K562 (cell line): ENCODE measurements around the gene TRAF3. TPM values are rescaled to one million over a fixed set of nuclear protein-coding genes. Genes with fewer than 3 reads are reported as not detected.

ENCODE experiments used
- ATAC-seq: fragments of 200-7000 bp; cut with Tn5 transposase; 3 replicates; pipeline ENCODE4 v1.9.1; 2020; ENCODE audit warnings: moderate library complexity
- BruUV-seq: library from RNA; stranded (reverse); fragments of 400-500 nt; replicated peaks from 2 replicates; lab custom pipeline; 2021; lab: Mats Ljungman, UMichigan
- CTCF ChIA-PET: fragments of 300-600 bp; formaldehyde crosslinking; extraction: SDS; loops from one replicate; lab custom pipeline; 2021; ENCODE audit warnings: low intra/inter-chr PET ratio; lab: Yijun Ruan, JAX
- POLR2A ChIA-PET: fragments of 300-600, 350-650 bp; sonication (Branson Sonifier 250); formaldehyde crosslinking; extraction: SDS; loops from one replicate; lab custom pipeline; 2021; ENCODE audit warnings: antibody characterized with exemption, inconsistent platforms; lab: Yijun Ruan, JAX
- DNase-seq, 4 experiments: peaks; one replicate each; pipeline versions ENCODE4 v3.0.0 to v3.0.0-alpha.2; 2011 to 2018; ENCODE audit warnings: low spot score in 3 of 4, mixed read lengths in 3 of 4; ENCODE audit errors: extremely low read depth in 1 of 4
- FAIRE-seq: peaks from 2 replicates; lab custom pipeline; 2011; peaks lifted over from hg19 to GRCh38; lab: Jason Lieb, UNC
- H2AFZ ChIP-seq: 2 replicates; pipeline ENCODE4 v1.6.0; 2011; ENCODE audit warnings: low read depth, low read length, control low read depth, inconsistent platforms
- H3K27ac ChIP-seq: fragments of 200-600 bp; 3 replicates; pipeline ENCODE4 v1.8.0; 2011; ENCODE audit warnings: low read depth, mild to moderate bottlenecking, control low read depth, inconsistent platforms, low read length, moderate library complexity, mixed read lengths; ENCODE audit errors: extremely low read depth
- H3K27me3 ChIP-seq, 2 experiments: fragments of 300-600 bp in 1 of 2; 2 replicates in 1 of 2; 3 replicates in 1 of 2; pipeline versions ENCODE4 v1.6.0 to v1.8.0; 2011; ENCODE audit warnings: inconsistent platforms in 2 of 2, low read length in 2 of 2, mild to moderate bottlenecking in 1 of 2, mixed read lengths in 1 of 2, moderate library complexity in 1 of 2; ENCODE audit not compliant: control insufficient read depth in 2 of 2, insufficient read depth in 2 of 2
- H3K36me3 ChIP-seq: fragments of 300-600 bp; 3 replicates; pipeline ENCODE4 v1.8.0; 2011; ENCODE audit warnings: mild to moderate bottlenecking, low read length, inconsistent platforms; ENCODE audit not compliant: control insufficient read depth, insufficient read depth
- H3K4me1 ChIP-seq, 2 experiments: fragments of 200-600 bp in 1 of 2; replicated peaks in 1 of 2; 2 replicates in 1 of 2; 3 replicates in 1 of 2; pipeline versions ENCODE4 v1.5.1 to v1.8.0; 2011; ENCODE audit warnings: inconsistent platforms in 2 of 2, low read length in 2 of 2, mild to moderate bottlenecking in 1 of 2, mixed read lengths in 1 of 2, moderate library complexity in 1 of 2; ENCODE audit not compliant: control insufficient read depth in 2 of 2, insufficient read depth in 2 of 2
- H3K4me2 ChIP-seq: 2 replicates; pipeline ENCODE4 v1.6.1; 2011; ENCODE audit warnings: low read length, control low read depth, inconsistent platforms, mixed read lengths; ENCODE audit not compliant: insufficient read depth
- H3K4me3 ChIP-seq: fragments of 200-600 bp; sonication (generic), shearing (Covaris generic); 2 replicates; pipeline ENCODE4 v1.5.1; 2016; ENCODE audit warnings: control low read depth, inconsistent platforms
- H3K79me2 ChIP-seq: fragments of 200-600 bp; 3 replicates; pipeline ENCODE4 v1.8.0; 2011; ENCODE audit warnings: low read length, inconsistent platforms; ENCODE audit not compliant: control insufficient read depth, insufficient read depth
- H3K9ac ChIP-seq, 2 experiments: 2 replicates each; pipeline versions ENCODE4 v1.6.0 to v1.6.1; 2011; ENCODE audit warnings: low read depth in 2 of 2, low read length in 2 of 2, control low read depth in 1 of 2, inconsistent platforms in 1 of 2, mild to moderate bottlenecking in 1 of 2, mixed read lengths in 1 of 2; ENCODE audit not compliant: insufficient read depth in 1 of 2
- H3K9me1 ChIP-seq: one replicate; pipeline ENCODE4 v1.6.0; 2011; ENCODE audit warnings: inconsistent platforms, mild to moderate bottlenecking, low read length, moderate library complexity; ENCODE audit not compliant: control insufficient read depth, insufficient read depth
- H3K9me3 ChIP-seq: replicated peaks from 2 replicates; pipeline ENCODE4 v1.5.1; 2011; ENCODE audit warnings: low read depth, low read length, inconsistent platforms; ENCODE audit not compliant: control insufficient read depth, insufficient read depth
- H4K20me1 ChIP-seq: replicated peaks from 2 replicates; pipeline ENCODE4 v1.6.1; 2011; ENCODE audit warnings: low read length, inconsistent platforms, mixed read lengths; ENCODE audit not compliant: control insufficient read depth, insufficient read depth
- CBX1 ChIP-seq: sonication (generic); IDR thresholded peaks from 2 replicates; pipeline ENCODE4 v1.6.1; 2016; ENCODE audit warnings: antibody characterized with exemption, low read depth, mild to moderate bottlenecking
- CBX2 ChIP-seq: fragments of 200-600 bp; sonication (generic); IDR thresholded peaks from one replicate; pipeline ENCODE4 v1.6.1; 2012; ENCODE audit warnings: mild to moderate bottlenecking, low read length, inconsistent platforms; ENCODE audit not compliant: insufficient read depth, poor library complexity, severe bottlenecking
- CHD1 ChIP-seq: fragments of 200-600 bp; sonication (generic); IDR thresholded peaks from one replicate; pipeline ENCODE4 v1.6.1; 2012; ENCODE audit warnings: mild to moderate bottlenecking, moderate library complexity, low read length, inconsistent platforms
- HDAC8 ChIP-seq: fragments of 450-650 bp; IDR thresholded peaks from 2 replicates; pipeline ENCODE4 v1.6.1; 2016; ENCODE audit warnings: mild to moderate bottlenecking, missing genetic modification characterization, moderate library complexity, missing compliant biosample characterization
- HES1 ChIP-seq: fragments of 450-650 bp; IDR thresholded peaks from 2 replicates; pipeline ENCODE4 v1.6.1; 2016; ENCODE audit warnings: low read depth, mild to moderate bottlenecking, moderate library complexity
- NUFIP1 ChIP-seq: fragments of 450-650 bp; IDR thresholded peaks from 2 replicates; pipeline ENCODE4 v1.6.1; 2018; ENCODE audit not compliant: partially characterized antibody
- STAG1 ChIP-seq: sonication (generic); formaldehyde crosslinking; IDR thresholded peaks from 2 replicates; pipeline ENCODE4 v1.5.0; 2020; ENCODE audit warnings: missing genetic modification reagents, borderline replicate concordance
- TRIM24 ChIP-seq, 2 experiments: fragments of 450-650 bp; IDR thresholded peaks; 2 replicates each; pipeline ENCODE4 v1.6.1; 2016
- ZNF76 ChIP-seq: fragments of 250-450 bp; sonication (Bioruptor Pico); IDR thresholded peaks from 2 replicates; pipeline ENCODE4 v1.4.0; 2020; ENCODE audit warnings: mild to moderate bottlenecking, moderate library complexity, borderline replicate concordance
- WGBS: fragments of 100-300 bp; shearing (Covaris generic); methylation state at CpG from one replicate; pipeline ENCODE4 v1.1.6; 2016; ENCODE audit warnings: low coverage, mixed read lengths; ENCODE audit not compliant: insufficient coverage; ENCODE audit errors: missing lambda C conversion rate; 5-methylcytosine and 5-hydroxymethylcytosine counted together
- in situ Hi-C: fragments of 300-500 bp; cut with MboI; formaldehyde crosslinking; loops from 4 replicates; pipeline ENCODE4 v1.15.0; 2018; ENCODE audit warnings: inconsistent platforms, mixed read lengths
- intact Hi-C: fragments of 100-400 bp; cut with micrococcal nuclease; formaldehyde crosslinking; loops from 2 replicates; pipeline ENCODE4 v1.14.2; 2022
- polyA plus RNA-seq, 8 experiments: library from polyadenylated mRNA; depleted of rRNA in 4 of 8; stranded (reverse) in 5 of 8; unstranded in 3 of 8; fragments of >200 nt; fragmentation: Nextera tagmentation in 2 of 8; fragmentation: Illumina TruSeq in 1 of 8; extraction: Ambion mirVana in 2 of 8; extraction: Trizol in 1 of 8; gene quantifications; 2 replicates each; pipeline versions ENCODE4 v1.2.1 to v1.2.3, GENCODE V29; 2011 to 2014; ENCODE audit warnings: inconsistent platforms in 1 of 8, missing spikeins in 1 of 8
- total RNA-seq, 7 experiments: library from RNA; depleted of rRNA in 6 of 7; stranded (reverse); fragments of >200 nt in 6 of 7; fragmentation: Illumina TruSeq in 2 of 7; extraction: Trizol in 2 of 7; gene quantifications; 2 replicates each; pipeline versions ENCODE4 v1.2.1 to v1.2.3, GENCODE V29; 2011 to 2021; ENCODE audit warnings: low replicate concordance in 1 of 7

The TRAF3 gene
- total and polyA plus RNA-seq, 9 of the 15 experiments (the other 6 are each of a cell fraction or from before 2014, with no cell fraction given), result 0.52 to 21.3 (median 9.9) TPM

- no peak for TF ChIP-seq HES1
- no peak for TF ChIP-seq NUFIP1
- no peak for TF ChIP-seq STAG1 (CRISPR knock-in tag)
- TF ChIP-seq CHD1, result no peak
These were observed 134.3 kb downstream of the TRAF3 start (continued) for GRCh38 chr14:102911541-102911951.

- H3K4me2 ChIP-seq, result no peak overlapping the region
- no peaks in the 10 kb centered on the region for H3K27me3 ChIP-seq
- H3K9me1 ChIP-seq, result no peaks in the 10 kb centered on the region
- no peak overlapping the region for H2AFZ ChIP-seq
- no peak for ATAC-seq
- no TSS peak for BruUV-seq
- ChIA-PET CTCF (no interaction called here), POLR2A (interaction anchor here (0.7 kb wide), 1 partner anchor 9 kb away, joined by 4 read pairs; no protein-coding TSS in a partner anchor)
- TF ChIP-seq TRIM24 (IDR thresholded peaks at IDR 0.05) (no peak), HDAC8 (no peak), ZNF76 (CRISPR knock-in tag) (no peak), CBX2 (no peak), CBX1 (no peak)
- H3K9ac ChIP-seq, result no peak overlapping the region
- H3K9me3 ChIP-seq, result no peaks in the 10 kb centered on the region
- H3K36me3 ChIP-seq, result no peaks in the 10 kb centered on the region
- in situ Hi-C loops, result loop anchor here (10.0 to 25.0 kb wide), 2 partner anchors 400 to 477 kb away; partner anchors contain the start of gene ANKRD9
- H4K20me1 ChIP-seq, result no peaks in the 10 kb centered on the region
- no peak overlapping the region for H3K4me3 ChIP-seq
- no peak overlapping the region for H3K27ac ChIP-seq
- no peaks in the 10 kb centered on the region for H3K79me2 ChIP-seq
- intact Hi-C loops, result no loop called here
- H3K4me1 ChIP-seq, result peaks cover 0 to 23% of the 10 kb centered on the region in 2 experiments; a peak in 1 of 5 replicates
- no peak for FAIRE-seq
- WGBS, result 89% methylated on average over 11 of the region's 21 CpGs
- no peak for DNase-seq
These were observed 134.9 kb downstream of the TRAF3 start for GRCh38 chr14:102911991-102912761.
